SJSA1 (cell line): Measurements from ENCODE around the gene DNAH3. TPM values are rescaled to one million over a fixed set of nuclear protein-coding genes. Genes with fewer than 3 reads are reported as not detected.

ENCODE experiments used
- DNase-seq, 2 experiments: peaks; one replicate each; pipeline ENCODE4 v3.0.0-alpha.2; 2015 to 2020; ENCODE audit warnings: low spot score in 2 of 2, low read depth in 1 of 2
- H3K27ac ChIP-seq: fragments of 250-450 bp; sonication (Bioruptor Pico); 2 replicates; pipeline ENCODE4 v1.5.1; 2020; ENCODE audit warnings: mild to moderate bottlenecking, moderate library complexity
- H3K27me3 ChIP-seq: fragments of 250-450 bp; sonication (Bioruptor Pico); replicated peaks from 2 replicates; pipeline ENCODE4 v1.5.1; 2020; ENCODE audit warnings: mild to moderate bottlenecking, moderate library complexity
- H3K36me3 ChIP-seq: fragments of 250-450 bp; sonication (Bioruptor Pico); 2 replicates; pipeline ENCODE4 v1.5.1; 2020; ENCODE audit warnings: mild to moderate bottlenecking
- H3K4me1 ChIP-seq: fragments of 250-450 bp; sonication (Bioruptor Pico); replicated peaks from 2 replicates; pipeline ENCODE4 v1.6.1; 2021; ENCODE audit warnings: mild to moderate bottlenecking
- H3K4me3 ChIP-seq: fragments of 250-450 bp; sonication (Bioruptor Pico); 2 replicates; pipeline ENCODE4 v1.5.1; 2020; ENCODE audit warnings: mild to moderate bottlenecking
- H3K9me3 ChIP-seq: fragments of 250-450 bp; sonication (Bioruptor Pico); replicated peaks from 2 replicates; pipeline ENCODE4 v1.5.1; 2020; ENCODE audit warnings: mild to moderate bottlenecking
- total RNA-seq: library from RNA; depleted of rRNA; stranded (reverse); fragments of >200 nt; shearing (Covaris generic); gene quantifications from 2 replicates; pipeline ENCODE4 v1.2.3, GENCODE V29; 2014; rRNA removed

The DNAH3 gene
- total RNA-seq, 1 experiment from 2014 or later: 0.03 TPM

DNA sequence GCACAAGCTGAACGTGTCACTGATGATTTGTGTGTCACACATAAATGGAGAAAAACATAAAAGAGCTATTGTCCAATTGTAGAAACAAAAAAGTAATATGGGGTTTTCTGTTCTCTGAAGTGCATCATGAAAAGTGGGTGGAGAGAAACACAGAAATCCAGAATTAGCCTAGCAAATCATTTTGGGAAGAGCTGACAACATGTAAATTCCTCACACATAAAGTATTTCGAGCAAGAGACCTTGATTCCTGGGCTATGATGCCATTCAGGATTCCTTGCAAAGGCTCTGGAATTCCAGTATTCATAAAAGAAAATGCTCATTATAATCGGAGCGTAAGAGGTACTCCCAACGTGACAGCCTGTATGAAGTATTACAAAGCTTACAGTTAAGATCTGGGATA is 251.6 kb downstream of the DNAH3 start:
- H3K4me3 ChIP-seq: peak overlapping the region; percentile 73
- H3K27ac ChIP-seq: peak overlapping the region; percentile 65
- peaks cover 29% of the 10 kb centered on the region for H3K4me1 ChIP-seq
- H3K36me3 ChIP-seq: peaks cover 48% of the 10 kb centered on the region
- peak in 1 of 2 experiments; percentile 50 for DNase-seq
- H3K9me3 ChIP-seq: no peaks in the 10 kb centered on the region
- H3K27me3 ChIP-seq: no peaks in the 10 kb centered on the region

DNA sequence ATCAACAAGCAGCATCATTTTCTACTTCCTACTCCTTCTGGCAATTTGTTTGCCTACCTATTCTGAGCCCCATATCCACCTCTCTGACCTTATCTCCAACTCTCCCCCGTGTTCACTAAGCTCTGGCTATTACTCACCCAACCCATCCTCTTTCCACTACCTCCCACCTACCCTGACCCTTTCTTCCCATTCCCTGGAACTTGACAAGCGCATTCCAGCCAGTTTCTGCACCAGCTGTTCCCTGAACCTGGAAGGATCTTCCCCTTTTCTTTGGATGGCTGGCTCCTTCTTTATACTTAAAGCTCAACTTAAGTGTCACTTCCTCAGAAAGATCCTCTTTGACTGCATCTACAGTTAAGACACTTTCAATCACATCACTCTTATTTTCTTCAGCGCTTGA is 252.7 kb downstream of the DNAH3 start:
- Histone ChIP-seq H3K27me3 (no peaks in the 10 kb centered on the region), H3K36me3 (peaks cover 55% of the 10 kb centered on the region), H3K4me1 (peaks cover 19% of the 10 kb centered on the region), H3K9me3 (no peaks in the 10 kb centered on the region), H3K4me3 (no peak overlapping the region), H3K27ac (no peak overlapping the region)
- no peak for DNase-seq

DNA sequence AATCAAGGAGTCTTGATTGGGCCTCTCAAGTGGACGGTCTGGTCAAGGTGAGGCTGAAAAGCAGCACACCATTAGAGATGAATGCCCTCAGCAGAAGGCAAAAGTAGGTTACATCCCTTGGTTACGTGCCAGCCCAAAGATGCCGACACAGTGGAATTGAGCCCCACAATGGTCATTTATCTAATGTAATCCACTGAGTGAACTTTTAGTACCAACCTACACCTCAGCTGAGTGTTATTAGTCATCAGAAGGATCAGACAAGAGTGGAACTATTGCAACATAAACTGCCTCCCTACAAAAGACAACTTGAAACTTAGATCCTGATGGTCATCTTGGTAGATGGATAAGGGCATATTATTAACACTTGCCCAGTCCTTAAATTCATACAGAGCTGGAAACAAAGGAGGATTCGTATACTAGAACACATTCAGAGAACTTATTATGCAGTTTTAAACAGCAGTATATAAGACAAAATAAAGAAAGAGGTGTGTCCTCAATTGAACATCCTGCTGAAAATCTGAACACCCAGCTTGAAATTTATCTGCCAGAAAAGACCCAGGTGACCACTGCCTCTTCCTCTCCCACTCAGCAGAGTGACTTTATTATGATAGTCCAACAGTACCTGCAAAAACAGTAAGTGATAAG is 253.3 kb downstream of the DNAH3 start:
- DNase-seq: no peak
- Histone ChIP-seq H3K27ac (no peak overlapping the region), H3K36me3 (peaks cover 61% of the 10 kb centered on the region), H3K4me1 (peaks cover 19% of the 10 kb centered on the region), H3K9me3 (no peaks in the 10 kb centered on the region), H3K4me3 (no peak overlapping the region), H3K27me3 (no peaks in the 10 kb centered on the region)

DNA sequence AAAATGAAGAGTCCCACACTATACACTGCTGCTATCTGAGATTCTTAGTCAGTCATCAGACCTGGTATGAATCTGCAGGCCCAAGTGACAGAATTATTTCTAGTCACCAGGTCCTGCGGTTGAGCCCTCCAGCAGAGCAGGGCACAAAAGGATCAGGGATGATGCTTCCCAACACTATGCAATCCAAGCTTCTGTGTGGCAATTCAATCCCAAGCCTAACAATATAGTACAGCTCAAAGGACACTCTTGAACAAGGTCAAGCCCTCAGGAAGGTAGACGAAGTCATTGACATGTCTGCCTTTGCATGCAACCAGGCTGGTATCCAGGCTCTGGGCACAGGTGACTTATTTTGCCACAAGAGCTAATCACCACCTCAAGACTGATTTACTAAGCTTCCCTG is 256.3 kb downstream of the DNAH3 start:
- no peak for DNase-seq
- peaks cover 10% of the 10 kb centered on the region for H3K4me1 ChIP-seq
- H3K36me3 ChIP-seq: peaks cover 66% of the 10 kb centered on the region
- H3K9me3 ChIP-seq: no peaks in the 10 kb centered on the region
- no peak overlapping the region for H3K4me3 ChIP-seq
- H3K27me3 ChIP-seq: no peaks in the 10 kb centered on the region
- no peak overlapping the region for H3K27ac ChIP-seq

DNA sequence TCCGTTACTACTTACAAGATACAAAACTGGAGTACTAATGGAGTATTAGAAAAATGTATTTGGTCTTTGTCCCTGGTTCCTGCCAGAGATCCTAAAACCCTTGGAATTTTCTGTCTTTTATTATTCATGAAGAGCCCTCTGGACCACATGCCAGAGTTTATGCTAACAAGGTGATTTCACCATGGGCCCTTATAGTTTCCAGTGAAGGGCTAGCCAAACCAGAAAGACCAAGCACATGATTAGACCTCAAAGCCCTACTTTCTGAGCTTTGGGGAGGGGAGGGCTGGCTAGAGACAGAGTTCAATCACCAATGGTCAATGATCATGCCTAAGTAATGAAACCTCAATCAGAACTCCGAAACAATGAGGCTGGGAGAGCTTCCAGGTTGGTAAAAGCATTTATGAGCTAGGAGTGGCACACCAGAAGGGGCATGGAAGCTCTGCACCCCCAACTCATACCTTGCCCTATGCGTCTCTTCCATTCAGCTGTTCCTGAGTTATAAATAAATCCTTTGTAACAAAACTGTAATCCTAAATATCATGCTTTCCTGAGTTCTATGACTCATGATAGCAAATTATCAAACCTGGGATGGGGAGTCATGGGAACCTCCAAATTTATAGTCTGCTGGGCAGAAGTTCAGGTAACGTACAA is 260.9 kb downstream of the DNAH3 start:
- no peak for DNase-seq
- H3K36me3 ChIP-seq: peaks cover 50% of the 10 kb centered on the region
- no peak overlapping the region for H3K4me3 ChIP-seq
- H3K27me3 ChIP-seq: no peaks in the 10 kb centered on the region
- no peak overlapping the region for H3K27ac ChIP-seq
- H3K4me1 ChIP-seq: no peaks in the 10 kb centered on the region
- H3K9me3 ChIP-seq: no peaks in the 10 kb centered on the region

DNA sequence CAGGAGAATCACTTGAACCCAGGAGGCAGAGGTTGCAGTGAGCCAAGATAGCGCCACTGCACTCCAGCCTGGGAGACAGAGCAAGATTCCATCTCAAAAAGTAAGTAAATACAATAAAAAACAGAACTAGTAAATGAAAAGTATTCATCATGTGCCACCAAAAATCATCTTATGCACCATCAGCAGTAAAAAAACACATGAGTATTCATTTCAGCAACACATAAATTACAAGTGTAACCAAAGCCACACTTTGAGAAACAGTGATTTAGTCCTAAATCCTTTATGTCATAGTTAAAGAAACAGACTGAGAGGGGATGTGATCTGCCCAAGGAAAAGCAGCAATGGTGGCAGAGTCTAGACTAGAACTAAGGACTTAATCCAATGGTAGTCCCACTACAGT is 263.4 kb downstream of the DNAH3 start:
- Histone ChIP-seq H3K4me1 (peaks cover 11% of the 10 kb centered on the region), H3K27ac (no peak overlapping the region), H3K27me3 (no peaks in the 10 kb centered on the region), H3K36me3 (peaks cover 34% of the 10 kb centered on the region), H3K4me3 (no peak overlapping the region), H3K9me3 (no peaks in the 10 kb centered on the region)
- no peak for DNase-seq

DNA sequence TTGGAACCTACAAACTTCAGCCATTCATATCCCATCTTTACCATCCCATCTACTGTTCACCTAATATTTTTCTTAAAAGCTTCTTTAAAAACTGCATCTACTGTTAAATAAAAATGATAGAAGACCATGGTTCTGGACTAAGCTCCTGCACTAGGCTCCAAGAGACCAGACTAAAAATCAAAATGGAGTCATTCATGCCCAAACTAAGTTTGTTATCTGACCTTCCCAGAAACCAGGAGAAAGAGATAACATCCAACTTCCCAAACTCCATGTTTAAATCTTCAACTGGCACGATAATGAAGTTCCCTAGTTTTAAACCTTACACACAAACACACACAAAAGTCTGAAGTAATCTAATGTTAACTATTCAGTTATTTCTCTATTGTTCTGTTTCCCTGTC is 264.3 kb downstream of the DNAH3 start:
- no peak for DNase-seq
- H3K4me1 ChIP-seq: peaks cover 17% of the 10 kb centered on the region
- H3K27ac ChIP-seq: no peak overlapping the region
- peaks cover 25% of the 10 kb centered on the region for H3K36me3 ChIP-seq
- no peaks in the 10 kb centered on the region for H3K27me3 ChIP-seq
- H3K9me3 ChIP-seq: no peaks in the 10 kb centered on the region
- H3K4me3 ChIP-seq: no peak overlapping the region

DNA sequence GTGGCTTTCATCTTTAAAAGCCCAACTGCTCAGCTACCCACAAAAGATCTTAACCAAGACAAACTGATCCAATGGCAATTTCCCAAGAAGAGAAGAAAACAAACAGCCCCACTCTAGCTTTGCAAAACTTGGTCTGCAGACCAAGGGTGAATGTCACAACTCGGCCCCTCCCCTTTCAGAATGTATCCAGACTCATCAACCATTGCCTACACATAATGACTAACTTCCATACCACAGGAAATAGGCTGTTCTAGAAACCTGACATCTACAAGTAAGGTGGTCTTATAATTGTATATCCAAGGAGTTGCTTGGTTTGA is 266.4 kb downstream of the DNAH3 start:
- Histone ChIP-seq H3K36me3 (peaks cover 19% of the 10 kb centered on the region), H3K9me3 (no peaks in the 10 kb centered on the region), H3K4me3 (no peak overlapping the region), H3K27me3 (no peaks in the 10 kb centered on the region), H3K27ac (no peak overlapping the region), H3K4me1 (peaks cover 32% of the 10 kb centered on the region)
- DNase-seq: peak in 1 of 2 experiments; percentile 52

DNA sequence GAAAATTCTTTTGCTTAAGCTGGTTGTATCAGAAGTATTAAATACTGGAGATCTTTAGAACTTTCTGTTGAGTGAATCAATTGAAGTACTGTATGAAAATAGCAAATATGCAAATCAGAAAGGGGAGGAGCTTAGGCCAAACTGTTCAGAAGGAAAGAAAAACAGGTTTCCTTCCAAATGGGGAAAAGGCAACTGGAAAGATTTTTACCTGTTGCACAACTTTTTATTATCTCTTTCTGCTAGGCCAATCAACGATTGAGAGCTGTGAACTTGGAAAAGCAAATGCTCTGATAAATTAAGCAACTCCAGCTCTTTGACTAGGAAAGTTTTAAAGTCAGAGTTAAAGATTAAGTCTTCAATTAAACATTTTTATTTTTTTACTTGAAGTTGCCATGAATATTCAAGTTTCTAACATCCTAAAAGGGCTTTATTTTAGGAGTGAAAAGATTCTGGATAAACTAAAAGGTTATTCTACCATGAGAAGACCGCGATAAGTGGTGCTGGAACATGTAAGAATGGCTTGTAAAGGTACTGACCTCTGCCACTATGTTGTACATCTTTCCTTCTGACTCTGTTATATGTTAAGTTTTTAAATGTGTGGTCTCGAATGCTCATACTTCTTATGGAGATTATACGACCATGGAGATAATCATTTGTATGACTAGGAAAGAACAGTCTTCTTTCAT is 266.9 kb downstream of the DNAH3 start:
- no peaks in the 10 kb centered on the region for H3K27me3 ChIP-seq
- peaks cover 19% of the 10 kb centered on the region for H3K36me3 ChIP-seq
- no peak overlapping the region for H3K27ac ChIP-seq
- no peaks in the 10 kb centered on the region for H3K9me3 ChIP-seq
- H3K4me1 ChIP-seq: peaks cover 37% of the 10 kb centered on the region
- DNase-seq: no peak
- no peak overlapping the region for H3K4me3 ChIP-seq

Other genes with a start within 250 kb of the DNAH3 start
- 12.2 and 33.5 TPM in 2 replicates for gene LDAF1, start 7.8 kb upstream of the DNAH3 start, total RNA-seq
- gene ZP2, start 60.7 kb upstream of the DNAH3 start, total RNA-seq: not detected in 2 replicates
- not detected in 2 replicates for gene ANKS4B, start 82.9 kb upstream of the DNAH3 start, total RNA-seq
- not detected in 2 replicates for gene CRYM, start 127.4 kb upstream of the DNAH3 start, total RNA-seq